SK-N-SH (cell line): ENCODE results near the gene BID. TPM values are rescaled to one million over a fixed set of nuclear protein-coding genes. Genes with fewer than 3 reads are reported as not detected.

ENCODE experiments used
- CTCF ChIA-PET: fragments of 300-600, 350-600 bp; formaldehyde crosslinking; extraction: SDS; loops from one replicate; lab custom pipeline; 2021; lab: Yijun Ruan, JAX
- POLR2A ChIA-PET: fragments of 350-600 bp; sonication (Branson Sonifier 250); formaldehyde crosslinking; extraction: SDS; loops from one replicate; lab custom pipeline; 2020; ENCODE audit warnings: antibody characterized with exemption, inconsistent platforms; lab: Yijun Ruan, JAX
- DNase-seq: peaks from one replicate; pipeline ENCODE4 v3.0.0; 2012
- H2AFZ ChIP-seq: fragments of 200-600 bp; sonication (generic); 2 replicates; pipeline ENCODE4 v1.8.1; 2016; ENCODE audit warnings: antibody characterized with exemption, mild to moderate bottlenecking, low read depth
- H3F3A ChIP-seq: fragments of 200-600 bp; sonication (generic); replicated peaks from 2 replicates; pipeline ENCODE3; 2016; ENCODE audit warnings: antibody characterized with exemption, mild to moderate bottlenecking; ENCODE audit not compliant: insufficient read depth
- H3K27ac ChIP-seq, 2 experiments: fragments of 200-500 bp in 1 of 2; fragments of 200-600 bp in 1 of 2; sonication (Bioruptor generic) in 1 of 2; sonication (generic), shearing (Covaris generic) in 1 of 2; 2 replicates each; pipeline versions ENCODE4 v1.5.1 to v1.6.1; 2014 to 2016; ENCODE audit warnings: low read depth in 2 of 2, inconsistent platforms in 1 of 2, low read length in 1 of 2, mild to moderate bottlenecking in 1 of 2, mixed read lengths in 1 of 2
- H3K27me3 ChIP-seq: fragments of 200-600 bp; sonication (generic), shearing (Covaris generic); 2 replicates; pipeline ENCODE4 v1.6.1; 2016; ENCODE audit warnings: mixed run types; ENCODE audit not compliant: insufficient read depth
- H3K36me3 ChIP-seq, 2 experiments: fragments of 200-500 bp in 1 of 2; fragments of 200-600 bp in 1 of 2; sonication (Bioruptor generic) in 1 of 2; sonication (generic) in 1 of 2; replicated peaks in 1 of 2; 2 replicates each; pipeline versions ENCODE3 to v1.5.1; 2014 to 2016; ENCODE audit warnings: low read length in 1 of 2, mild to moderate bottlenecking in 1 of 2; ENCODE audit not compliant: insufficient read depth in 2 of 2, control insufficient read depth in 1 of 2
- H3K4me1 ChIP-seq, 2 experiments: fragments of 200-500 bp in 1 of 2; fragments of 200-600 bp in 1 of 2; sonication (Bioruptor generic) in 1 of 2; sonication (generic), shearing (Covaris generic) in 1 of 2; 2 replicates each; pipeline versions ENCODE4 v1.5.1 to v1.6.1; 2014 to 2016; ENCODE audit warnings: low read depth in 1 of 2, low read length in 1 of 2, mixed run types in 1 of 2; ENCODE audit not compliant: insufficient read depth in 2 of 2, control insufficient read depth in 1 of 2
- H3K4me2 ChIP-seq: fragments of 200-600 bp; sonication (generic), shearing (Covaris generic); 2 replicates; pipeline ENCODE4 v1.6.1; 2017; ENCODE audit warnings: mixed run types
- H3K4me3 ChIP-seq, 2 experiments: fragments of 200-500 bp in 1 of 2; fragments of 200-600 bp in 1 of 2; sonication (Bioruptor generic) in 1 of 2; sonication (generic), shearing (Covaris generic) in 1 of 2; 2 replicates each; pipeline versions ENCODE4 v1.5.1 to v1.8.1; 2014 to 2016; ENCODE audit warnings: low read depth in 2 of 2, inconsistent platforms in 1 of 2, low read length in 1 of 2, mild to moderate bottlenecking in 1 of 2, mixed read lengths in 1 of 2, moderate library complexity in 1 of 2
- H3K79me2 ChIP-seq: fragments of 200-600 bp; sonication (generic); 2 replicates; pipeline ENCODE4 v1.8.1; 2017; ENCODE audit warnings: mild to moderate bottlenecking; ENCODE audit not compliant: insufficient read depth
- H3K9ac ChIP-seq: fragments of 200-600 bp; sonication (generic); 2 replicates; pipeline ENCODE4 v1.6.1; 2017; ENCODE audit warnings: mixed run types
- H3K9me2 ChIP-seq: fragments of 200-600 bp; sonication (generic); 2 replicates; pipeline ENCODE4 v1.6.1; 2017; ENCODE audit warnings: mixed run types
- H3K9me3 ChIP-seq: fragments of 200-600 bp; sonication (generic); 2 replicates; pipeline ENCODE4 v1.6.1; 2017; ENCODE audit warnings: mixed run types, mild to moderate bottlenecking, moderate library complexity
- H4K20me1 ChIP-seq: fragments of 200-600 bp; sonication (generic); 2 replicates; pipeline ENCODE4 v1.6.1; 2017; ENCODE audit warnings: mild to moderate bottlenecking, mixed run types; ENCODE audit not compliant: insufficient read depth
- CHD2 ChIP-seq: fragments of 150-350 bp; IDR thresholded peaks from 2 replicates; pipeline ENCODE4 v1.6.1; 2018; ENCODE audit warnings: low read length; ENCODE audit not compliant: partially characterized antibody
- ELF1 ChIP-seq: IDR thresholded peaks from 2 replicates; pipeline ENCODE4 v1.4.0; 2012
- FOSL2 ChIP-seq: IDR thresholded peaks from 2 replicates; pipeline ENCODE4 v1.4.0; 2012; ENCODE audit warnings: low read depth, mild to moderate bottlenecking, moderate library complexity, borderline replicate concordance
- FOXJ3 ChIP-seq: sonication (generic); formaldehyde crosslinking; IDR thresholded peaks from 2 replicates; pipeline ENCODE4 v1.5.1; 2020; ENCODE audit warnings: mild to moderate bottlenecking, missing genetic modification reagents
- FOXM1 ChIP-seq: IDR thresholded peaks from 2 replicates; pipeline ENCODE4 v1.4.0; 2012; ENCODE audit warnings: low read depth, mild to moderate bottlenecking
- GABPA ChIP-seq: IDR thresholded peaks from 2 replicates; pipeline ENCODE4 v1.4.0; 2012; ENCODE audit warnings: low read depth, mild to moderate bottlenecking
- JUND ChIP-seq: IDR thresholded peaks from 2 replicates; pipeline ENCODE4 v1.4.0; 2012
- MAX ChIP-seq: IDR thresholded peaks from 2 replicates; pipeline ENCODE4 v1.4.0; 2012; ENCODE audit warnings: low read depth
- MEF2A ChIP-seq: IDR thresholded peaks from 2 replicates; pipeline ENCODE4 v1.4.0; 2012; ENCODE audit warnings: low read depth, borderline replicate concordance
- MXI1 ChIP-seq: IDR thresholded peaks from 2 replicates; pipeline ENCODE4 v1.6.1; 2012; ENCODE audit warnings: mild to moderate bottlenecking, low read depth, low read length, improper control_type of control experiment
- PBX3 ChIP-seq: IDR thresholded peaks from 2 replicates; pipeline ENCODE4; 2012
- RCOR1 ChIP-seq: fragments of 150-350 bp; IDR thresholded peaks from 2 replicates; pipeline ENCODE4 v1.6.1; 2017; ENCODE audit warnings: antibody characterized with exemption, low read length
- REST ChIP-seq: IDR thresholded peaks from 2 replicates; pipeline ENCODE4 v1.6.1; 2012; ENCODE audit warnings: mild to moderate bottlenecking, low read depth, low read length, moderate library complexity
- RXRA ChIP-seq: IDR thresholded peaks from 2 replicates; pipeline ENCODE4 v1.4.0; 2012; ENCODE audit warnings: low read depth, mild to moderate bottlenecking, borderline replicate concordance
- TAF1 ChIP-seq: IDR thresholded peaks from 2 replicates; pipeline ENCODE4 v1.6.1; 2012; ENCODE audit warnings: low read depth, mild to moderate bottlenecking, low read length, moderate library complexity, borderline replicate concordance
- TCF12 ChIP-seq: IDR thresholded peaks from 2 replicates; pipeline ENCODE4 v1.4.0; 2012
- TEAD4 ChIP-seq: IDR thresholded peaks from 2 replicates; pipeline ENCODE4 v1.4.0; 2012; ENCODE audit warnings: mild to moderate bottlenecking, borderline replicate concordance; ENCODE audit not compliant: insufficient read depth
- USF1 ChIP-seq: IDR thresholded peaks from 2 replicates; pipeline ENCODE4 v1.4.0; 2012; ENCODE audit warnings: low read depth, borderline replicate concordance
- USF2 ChIP-seq: fragments of 150-350 bp; IDR thresholded peaks from 2 replicates; pipeline ENCODE4 v1.6.1; 2017; ENCODE audit warnings: antibody characterized with exemption, low read length, low read depth, borderline replicate concordance
- WGBS: methylation state at CpG from one replicate; pipeline ENCODE4 v1.1.6; 2017; ENCODE audit warnings: low lambda C conversion rate; 5-methylcytosine and 5-hydroxymethylcytosine counted together
- polyA plus RNA-seq, 3 experiments: library from polyadenylated mRNA; depleted of rRNA; stranded (reverse); fragments of >200 nt; gene quantifications; 2 replicates each; pipeline ENCODE4 v1.2.3, GENCODE V29; 2012

Gene BID
- polyA plus RNA-seq, 1 of the 3 experiments (the other 2 are of a cell fraction) = 139 TPM

- Histone ChIP-seq H2AFZ (no peak overlapping the region), H4K20me1 (no peaks in the 10 kb centered on the region), H3K27ac (no peak overlapping the region), H3K9me3 (no peaks in the 10 kb centered on the region), H3K4me3 (no peak overlapping the region), H3K9ac (no peak overlapping the region), H3K36me3 (no peaks in the 10 kb centered on the region), H3F3A (no peaks in the 10 kb centered on the region), H3K79me2 (no peaks in the 10 kb centered on the region), H3K4me2 (no peak overlapping the region), H3K9me2 (no peaks in the 10 kb centered on the region), H3K4me1 (peaks cover 12 to 34% of the 10 kb centered on the region in 2 experiments; a peak in 3 of 4 replicates), H3K27me3 (no peaks in the 10 kb centered on the region)
- ChIA-PET POLR2A (interaction anchor here (0.6 to 1.2 kb wide), 2 partner anchors 11 to 172 kb away, joined by 3 read pairs; no protein-coding TSS in a partner anchor), CTCF (interaction anchor here (0.8 to 1.4 kb wide), 5 partner anchors 28 to 296 kb away, joined by 3 to 7 read pairs (median 3); no protein-coding TSS in a partner anchor)
- WGBS = 92% methylated on average over 16 of the region's 19 CpGs
- no peak for DNase-seq
- no peak for TF ChIP-seq ELF1
- no peak for TF ChIP-seq RCOR1
- no peak for TF ChIP-seq REST
- TF ChIP-seq FOXM1 = no peak
- no peak for TF ChIP-seq JUND
- no peak for TF ChIP-seq PBX3
- TF ChIP-seq TAF1 = no peak
- no peak for TF ChIP-seq MXI1
- no peak for TF ChIP-seq CHD2
- TF ChIP-seq MAX = no peak
- TF ChIP-seq GABPA = no peak
- no peak for TF ChIP-seq TEAD4
- no peak for TF ChIP-seq RXRA
- TF ChIP-seq TCF12 = no peak
- TF ChIP-seq FOXJ3 (CRISPR knock-in tag) = no peak
- TF ChIP-seq USF2 = no peak
- no peak for TF ChIP-seq USF1
- TF ChIP-seq MEF2A = no peak
- TF ChIP-seq FOSL2 = no peak
Measured at GRCh38 chr22:17780116-17780740, 6.0 kb upstream of the BID start.
